ENCODE measurements around the gene POLR2J. TPM values are rescaled to one million over a fixed set of nuclear protein-coding genes. Genes with fewer than 3 reads are reported as not detected.

The POLR2J gene
- total RNA-seq, 2 experiments from 2014 or later: 35.8 to 39.7 TPM

DNA sequence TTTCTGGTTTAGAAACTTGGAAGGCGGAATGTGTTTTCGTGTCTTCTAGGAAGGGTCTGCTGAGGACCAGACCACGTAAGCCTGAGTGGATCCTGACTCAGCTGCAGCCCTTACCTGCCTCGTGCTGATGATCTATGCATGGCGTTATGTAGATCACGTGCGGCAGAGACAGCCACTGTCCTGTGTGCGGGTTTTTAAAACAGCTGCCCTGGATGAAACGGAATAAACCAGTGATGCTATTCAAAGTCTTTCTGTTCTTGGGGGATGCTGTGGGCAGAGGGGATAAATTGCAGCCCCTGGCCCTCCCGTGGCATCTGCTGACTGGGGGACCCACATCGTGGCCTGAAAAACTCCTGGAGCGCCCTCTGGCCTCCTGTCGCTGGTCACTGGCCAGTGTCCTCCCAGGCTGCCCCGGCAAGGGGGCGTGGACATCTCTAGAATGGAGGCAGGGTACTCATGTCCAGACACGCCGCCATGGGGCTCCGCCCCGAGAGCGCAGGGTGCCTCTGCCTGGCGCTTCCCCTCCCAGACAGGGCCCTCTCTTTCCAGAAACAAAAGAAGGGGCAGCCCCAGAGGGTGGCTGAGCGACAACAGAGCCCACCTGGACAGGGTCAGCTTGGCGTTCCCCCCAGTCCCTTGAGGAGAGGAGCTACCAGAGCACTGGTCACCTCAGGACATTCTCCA lies 27.2 kb downstream of the POLR2J start:
- DNase-seq: no peak
- no peak overlapping the region for H3K4me3 Mint-ChIP-seq
- H3K27me3 Mint-ChIP-seq: no peaks in the 10 kb centered on the region
- CTCF ChIA-PET: interaction anchor here (0.6 to 6.3 kb wide), 3 partner anchors 14 to 47 kb away, joined by 4 to 43 read pairs (median 11); no protein-coding TSS in a partner anchor
- Histone ChIP-seq H3K36me3 (ENCODE audit: insufficient read depth, low read length) (peaks cover 24% of the 10 kb centered on the region), H3K4me3 (ENCODE audit: low read length) (no peak overlapping the region), H3K9me3 (ENCODE audit: control insufficient read depth in 1 of 2, insufficient read depth in 1 of 2, low read length in 2 of 2) (no peaks in the 10 kb centered on the region), H3K27me3 (ENCODE audit: control insufficient read depth in 1 of 2, insufficient read depth in 2 of 2, low read length in 2 of 2) (no peaks in the 10 kb centered on the region), H3K27ac (ENCODE audit: low read depth in 1 of 2, low read length in 2 of 2) (no peak overlapping the region), H3K4me1 (ENCODE audit: insufficient read depth, low read length) (peaks cover 5% of the 10 kb centered on the region)
- no peaks in the 10 kb centered on the region for H3K9me3 Mint-ChIP-seq
- POLR2A ChIA-PET: interaction anchor here (2.0 to 2.5 kb wide), 2 partner anchors 39 to 55 kb away, joined by 8 read pairs; partner anchors contain the start of gene PRKRIP1
- ATAC-seq (ENCODE audit: poor library complexity): no peak
- H3K4me1 Mint-ChIP-seq (ENCODE audit: low read depth): peaks cover 4% of the 10 kb centered on the region
- peaks cover 2% of the 10 kb centered on the region for H3K36me3 Mint-ChIP-seq (ENCODE audit: low read depth)
- intact Hi-C loops (cut with DNase I, micrococcal nuclease): loop anchor here in 1 of 2 experiments (2.0 kb wide), 1 partner anchor 39 kb away; no protein-coding TSS in a partner anchor
- no peak overlapping the region for H3K27ac Mint-ChIP-seq
- TF ChIP-seq, protein P1, sequence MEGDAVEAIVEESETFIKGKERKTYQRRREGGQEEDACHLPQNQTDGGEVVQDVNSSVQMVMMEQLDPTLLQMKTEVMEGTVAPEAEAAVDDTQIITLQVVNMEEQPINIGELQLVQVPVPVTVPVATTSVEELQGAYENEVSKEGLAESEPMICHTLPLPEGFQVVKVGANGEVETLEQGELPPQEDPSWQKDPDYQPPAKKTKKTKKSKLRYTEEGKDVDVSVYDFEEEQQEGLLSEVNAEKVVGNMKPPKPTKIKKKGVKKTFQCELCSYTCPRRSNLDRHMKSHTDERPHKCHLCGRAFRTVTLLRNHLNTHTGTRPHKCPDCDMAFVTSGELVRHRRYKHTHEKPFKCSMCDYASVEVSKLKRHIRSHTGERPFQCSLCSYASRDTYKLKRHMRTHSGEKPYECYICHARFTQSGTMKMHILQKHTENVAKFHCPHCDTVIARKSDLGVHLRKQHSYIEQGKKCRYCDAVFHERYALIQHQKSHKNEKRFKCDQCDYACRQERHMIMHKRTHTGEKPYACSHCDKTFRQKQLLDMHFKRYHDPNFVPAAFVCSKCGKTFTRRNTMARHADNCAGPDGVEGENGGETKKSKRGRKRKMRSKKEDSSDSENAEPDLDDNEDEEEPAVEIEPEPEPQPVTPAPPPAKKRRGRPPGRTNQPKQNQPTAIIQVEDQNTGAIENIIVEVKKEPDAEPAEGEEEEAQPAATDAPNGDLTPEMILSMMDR (IDR thresholded peaks at IDR 0.05): no peak

GRCh38 chr7:102450242-102450641 lies 28.5 kb downstream of the POLR2J start:
- ATAC-seq (ENCODE audit: poor library complexity): peak; percentile 95

GRCh38 chr7:102449136-102449535 lies 29.6 kb downstream of the POLR2J start:
- Histone ChIP-seq H3K9me3 (ENCODE audit: control insufficient read depth in 1 of 2, insufficient read depth in 1 of 2, low read length in 2 of 2) (no peaks in the 10 kb centered on the region), H3K4me1 (ENCODE audit: insufficient read depth, low read length) (peaks cover 5% of the 10 kb centered on the region), H3K27ac (ENCODE audit: low read depth in 1 of 2, low read length in 2 of 2) (no peak overlapping the region), H3K27me3 (ENCODE audit: control insufficient read depth in 1 of 2, insufficient read depth in 2 of 2, low read length in 2 of 2) (no peaks in the 10 kb centered on the region), H3K4me3 (ENCODE audit: low read length) (no peak overlapping the region), H3K36me3 (ENCODE audit: insufficient read depth, low read length) (peaks cover 24% of the 10 kb centered on the region)
- peaks cover 4% of the 10 kb centered on the region for H3K4me1 Mint-ChIP-seq (ENCODE audit: low read depth)
- intact Hi-C loops (cut with DNase I, micrococcal nuclease): no loop called here
- TF ChIP-seq, protein P1 (IDR thresholded peaks at IDR 0.05): no peak
- H3K9me3 Mint-ChIP-seq: no peaks in the 10 kb centered on the region
- POLR2A ChIA-PET: interaction anchor here (1.1 to 2.5 kb wide), 4 partner anchors 23 to 53 kb away, joined by 8 to 14 read pairs (median 8); partner anchors contain the start of gene PRKRIP1
- H3K27ac Mint-ChIP-seq: no peak overlapping the region
- DNase-seq: no peak
- H3K36me3 Mint-ChIP-seq (ENCODE audit: low read depth): no peaks in the 10 kb centered on the region
- CTCF ChIA-PET: interaction anchor here (0.7 to 6.3 kb wide), 5 partner anchors 15 to 45 kb away, joined by 3 to 43 read pairs (median 8); no protein-coding TSS in a partner anchor
- no peaks in the 10 kb centered on the region for H3K27me3 Mint-ChIP-seq
- H3K4me3 Mint-ChIP-seq: no peak overlapping the region
- no peak for ATAC-seq (ENCODE audit: poor library complexity)

More at GRCh38 chr7:102450242-102450641, 28.5 kb downstream of the POLR2J start:
- H3K36me3 ChIP-seq (ENCODE audit: insufficient read depth, low read length): peaks cover 21% of the 10 kb centered on the region
- TF ChIP-seq, protein P1 (IDR thresholded peaks at IDR 0.05): peak; percentile 66
- H3K4me3 ChIP-seq (ENCODE audit: low read length): no peak overlapping the region
- Mint-ChIP-seq H3K9me3 (no peaks in the 10 kb centered on the region), H3K36me3 (ENCODE audit: low read depth) (no peaks in the 10 kb centered on the region), H3K27ac (no peak overlapping the region), H3K4me1 (ENCODE audit: low read depth) (peaks cover 4% of the 10 kb centered on the region), H3K4me3 (no peak overlapping the region), H3K27me3 (no peaks in the 10 kb centered on the region)
- no peaks in the 10 kb centered on the region for H3K9me3 ChIP-seq (ENCODE audit: control insufficient read depth in 1 of 2, insufficient read depth in 1 of 2, low read length in 2 of 2)
- peaks cover 5% of the 10 kb centered on the region for H3K4me1 ChIP-seq (ENCODE audit: insufficient read depth, low read length)
- no peaks in the 10 kb centered on the region for H3K27me3 ChIP-seq (ENCODE audit: control insufficient read depth in 1 of 2, insufficient read depth in 2 of 2, low read length in 2 of 2)
- ChIA-PET CTCF (interaction anchor here (0.6 to 6.3 kb wide), 10 partner anchors 14 to 59 kb away, joined by 3 to 43 read pairs (median 4); no protein-coding TSS in a partner anchor), POLR2A (interaction anchor here (0.8 to 2.5 kb wide), 7 partner anchors 18 to 54 kb away, joined by 3 to 14 read pairs (median 8); partner anchors contain the start of gene PRKRIP1)
- intact Hi-C loops (cut with DNase I, micrococcal nuclease): loop anchor here (1.0 to 2.0 kb wide), 3 partner anchors 37 to 46 kb away; no protein-coding TSS in a partner anchor
- H3K27ac ChIP-seq (ENCODE audit: low read depth in 1 of 2, low read length in 2 of 2): no peak overlapping the region
- peak; percentile 44 to 79 (median 56) for DNase-seq
